NCI-H146 (cell line): ENCODE measurements around the gene PJA2.

Experiments
- DNase-seq: peaks from one replicate; lab custom pipeline; 2025; lab: John Stamatoyannopoulos, UW

Gene PJA2

GRCh38 chr5:109408991-109409843 is 557 bp downstream of the PJA2 start:
- DNase-seq = peak; percentile 55

DNA sequence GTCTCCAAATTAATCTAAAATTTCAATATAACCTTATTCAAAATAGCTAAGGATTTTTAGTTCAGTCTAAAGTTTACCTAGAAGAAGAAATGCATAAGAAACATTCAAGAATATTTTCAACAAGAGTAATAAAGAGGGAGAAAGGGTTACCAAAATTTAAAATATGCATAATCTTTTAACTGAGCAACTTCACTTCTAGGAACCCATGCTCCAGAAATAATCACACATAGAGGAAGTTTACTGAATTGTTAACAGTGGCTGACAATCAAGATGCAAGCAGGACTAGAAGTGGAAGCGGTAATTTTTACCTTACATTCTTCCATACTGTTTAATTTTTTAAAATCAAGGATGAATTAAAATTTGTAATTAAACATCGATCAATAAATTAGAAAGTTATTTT is 1.9 kb downstream of the PJA2 start:
- no peak for DNase-seq

- DNase-seq = no peak
Observed at GRCh38 chr5:109406719-109407118, 3.1 kb downstream of the PJA2 start.

DNA sequence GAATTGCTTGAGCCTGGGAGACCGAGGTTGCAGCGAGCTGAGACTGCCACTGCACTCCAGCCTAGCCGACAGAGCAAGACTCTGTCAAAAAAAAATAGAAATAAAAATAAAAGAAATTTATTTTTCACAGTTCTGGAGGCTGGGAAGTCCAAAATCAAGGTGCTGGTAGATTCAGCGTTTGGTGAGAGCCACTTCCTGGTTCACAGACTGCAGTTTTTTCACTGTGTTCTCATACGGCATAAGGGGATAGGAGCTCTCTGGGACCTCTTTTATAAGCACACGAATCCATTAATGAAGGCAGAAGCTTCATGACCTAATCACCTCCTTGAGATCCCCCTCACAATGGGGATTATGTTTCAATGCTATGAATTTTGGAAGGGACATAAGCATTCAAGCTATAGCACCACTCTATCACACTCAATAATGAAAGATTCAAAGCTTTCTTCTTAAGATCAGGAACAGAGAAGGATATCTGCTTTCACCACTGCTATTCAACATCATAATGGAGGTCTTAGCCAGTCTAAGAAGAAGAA is 5.3 kb downstream of the PJA2 start:
- DNase-seq = no peak

DNA sequence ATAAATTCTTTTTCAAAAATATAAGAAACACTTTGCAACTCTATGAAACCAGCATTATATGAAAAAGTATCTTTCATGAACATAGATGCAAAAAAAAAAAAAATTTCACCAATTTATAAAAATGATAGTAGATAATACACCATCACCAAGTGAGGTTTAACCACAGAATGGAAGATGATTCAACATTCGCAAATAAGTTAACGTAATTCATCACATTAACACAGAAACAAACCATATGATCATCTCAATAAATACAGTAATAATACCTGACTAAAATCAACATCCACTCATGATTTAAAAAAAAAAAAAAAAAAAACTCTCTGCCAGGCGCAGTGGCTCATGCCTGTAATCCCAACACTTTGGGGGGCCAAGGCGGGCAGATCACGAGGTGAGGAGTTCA is 6.3 kb downstream of the PJA2 start:
- DNase-seq = no peak

DNA sequence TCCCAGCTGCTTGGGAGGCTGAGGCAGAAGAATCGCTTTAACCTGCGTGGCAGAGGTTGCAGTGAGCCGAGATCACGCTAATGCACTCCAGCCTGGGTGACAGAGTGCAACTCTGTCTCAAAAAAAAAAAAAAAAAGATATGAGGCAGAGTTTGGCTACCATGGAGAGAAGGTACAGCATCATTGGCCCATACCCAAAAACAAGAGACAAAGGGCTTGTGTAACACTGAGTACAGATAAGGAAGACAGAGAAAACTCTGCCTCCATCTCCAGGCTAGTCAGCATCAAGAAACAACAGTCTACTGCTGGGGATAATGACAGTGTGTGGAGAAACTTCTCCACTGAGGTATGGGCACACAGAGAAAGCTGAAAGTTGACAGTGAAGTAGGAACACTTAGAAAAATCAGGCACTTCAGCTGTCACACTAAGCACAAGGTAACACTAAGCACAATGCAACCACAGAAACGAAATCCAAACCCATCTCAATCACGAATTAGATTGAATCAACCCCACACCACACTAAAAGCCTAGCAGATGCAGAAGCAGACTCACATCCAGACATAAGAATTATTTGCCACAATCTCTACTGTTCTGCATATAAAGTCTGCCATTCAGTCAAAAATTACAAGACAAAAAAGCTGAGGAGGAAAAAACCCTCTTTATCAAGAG is 10.5 kb downstream of the PJA2 start:
- no peak for DNase-seq

GRCh38 chr5:109396965-109397364 is 12.8 kb downstream of the PJA2 start:
- DNase-seq = no peak

- no peak for DNase-seq
Observed at GRCh38 chr5:109394806-109395205, 15.0 kb downstream of the PJA2 start.

GRCh38 chr5:109390188-109390587 is 19.6 kb downstream of the PJA2 start:
- DNase-seq = no peak

GRCh38 chr5:109388407-109388806 is 21.4 kb downstream of the PJA2 start:
- no peak for DNase-seq

GRCh38 chr5:109387408-109387974 is 22.3 kb downstream of the PJA2 start:
- no peak for DNase-seq

GRCh38 chr5:109378095-109378494 is 31.7 kb downstream of the PJA2 start:
- DNase-seq = no peak

DNA sequence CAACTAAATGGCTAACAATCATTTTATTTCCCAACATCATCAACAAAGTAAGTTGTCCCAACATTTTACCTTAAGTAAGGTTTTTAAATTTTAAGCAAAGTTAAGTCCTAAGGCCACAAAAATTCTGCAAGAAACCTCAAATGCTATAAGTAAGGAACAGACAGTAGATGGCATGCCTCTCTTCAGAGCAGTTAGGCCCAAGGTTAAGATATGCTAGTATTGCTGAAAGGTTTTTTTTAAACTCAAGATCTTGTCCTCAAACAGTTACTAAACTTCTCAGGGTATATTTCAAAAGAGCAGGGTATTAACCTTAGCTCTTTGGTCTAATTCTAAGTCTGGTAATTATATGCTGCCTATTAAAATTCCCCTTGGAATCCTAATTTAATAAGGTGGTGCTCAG is 35.1 kb downstream of the PJA2 start:
- no peak for DNase-seq

GRCh38 chr5:109373932-109374331 is 35.8 kb downstream of the PJA2 start:
- DNase-seq = no peak

DNA sequence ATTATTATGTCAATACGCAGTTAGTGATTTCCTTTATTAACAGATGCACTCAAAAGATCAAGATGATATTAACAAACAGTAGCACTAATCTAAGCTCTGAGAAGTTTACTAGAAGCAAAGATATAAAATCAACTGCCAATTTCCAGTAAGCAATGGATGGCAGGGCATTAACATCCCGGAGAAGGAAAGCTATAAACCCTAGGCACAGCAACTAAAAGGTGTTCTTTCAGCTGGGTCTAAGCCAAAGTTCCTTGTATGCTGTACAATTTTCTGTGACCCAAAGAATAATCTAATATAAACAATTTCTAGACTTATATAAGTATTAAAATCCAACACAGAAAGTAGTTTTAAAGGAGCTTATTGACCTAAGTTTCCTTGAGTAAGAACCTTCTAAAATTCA is 39.4 kb downstream of the PJA2 start:
- no peak for DNase-seq

GRCh38 chr5:109365653-109366052 is 44.1 kb downstream of the PJA2 start:
- DNase-seq = no peak

DNA sequence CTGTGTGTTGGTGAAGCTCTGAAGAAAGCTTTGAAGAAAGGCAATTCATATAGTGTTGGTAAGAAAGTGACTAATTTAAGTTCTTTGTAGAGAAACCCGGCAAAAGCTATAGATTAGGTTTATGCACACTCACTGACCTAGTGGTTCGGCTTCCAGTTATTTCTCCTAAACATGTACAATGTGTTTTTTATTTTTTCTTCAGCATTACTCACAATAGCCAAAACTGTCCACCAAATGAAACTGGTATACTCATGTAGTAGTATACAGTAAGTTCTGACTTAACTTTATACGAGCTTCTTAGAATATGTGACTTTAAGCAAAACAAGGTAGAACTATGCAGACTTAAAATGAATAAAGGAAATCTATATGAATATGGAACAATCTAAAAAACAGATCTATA is 44.8 kb downstream of the PJA2 start:
- DNase-seq = no peak

- no peak for DNase-seq
Observed at GRCh38 chr5:109359642-109360041, 50.1 kb downstream of the PJA2 start.

GRCh38 chr5:109357807-109358206 is 52.0 kb downstream of the PJA2 start:
- DNase-seq = no peak

DNA sequence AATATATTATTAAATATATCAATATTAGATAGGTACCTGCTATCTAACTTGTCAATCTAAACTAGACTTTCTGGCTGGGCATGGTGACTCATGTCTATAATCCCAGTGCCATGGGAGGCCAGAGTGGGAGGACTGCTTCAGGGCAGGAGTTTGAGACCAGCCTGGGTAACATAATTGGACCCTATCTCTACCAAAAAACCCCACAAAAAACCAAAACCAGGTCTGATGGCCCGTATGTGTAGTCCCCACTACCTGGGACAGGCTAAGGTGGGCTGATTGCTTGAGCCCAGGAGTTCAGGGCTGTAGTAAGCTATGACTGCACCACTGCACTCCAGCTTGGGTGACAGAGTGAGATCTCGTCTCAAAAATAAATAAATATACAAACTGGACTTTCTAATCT is 55.0 kb downstream of the PJA2 start:
- no peak for DNase-seq

- DNase-seq = no peak
Observed at GRCh38 chr5:109351988-109352864, 57.5 kb downstream of the PJA2 start.
